ENCODE results near the gene SMIM35.
"Not testable (repeated sequence)": the region's sequence is repeated elsewhere in the genome, so short reads cannot be mapped to it uniquely, and the experiment has no call there.

The SMIM35 gene

DNA sequence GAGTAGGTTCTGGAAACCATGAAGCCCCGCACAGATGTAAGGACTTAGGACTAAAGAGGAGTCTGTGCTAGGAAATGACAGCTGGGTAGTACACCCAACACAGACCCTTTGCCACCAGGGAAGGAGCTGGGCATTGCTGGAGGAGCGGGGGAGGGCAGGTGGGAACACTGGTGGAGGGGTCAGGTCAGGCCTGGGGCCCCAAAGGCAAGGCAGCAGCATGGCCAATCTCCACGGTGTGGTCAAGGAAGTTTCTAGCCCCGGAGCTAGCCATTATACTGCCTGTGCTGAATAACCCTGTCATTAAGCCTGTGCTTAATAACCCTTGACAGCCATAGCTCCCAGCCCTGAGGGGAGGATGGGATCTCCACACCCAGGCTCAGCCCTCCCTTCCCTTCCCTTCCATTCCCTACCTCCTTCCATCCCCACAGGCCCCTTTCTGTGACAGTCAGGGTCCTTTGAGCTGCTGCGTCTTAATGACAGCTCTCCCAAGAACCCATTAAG lies 7.8 kb downstream of the SMIM35 start:
- DNase-seq = no peak

DNA sequence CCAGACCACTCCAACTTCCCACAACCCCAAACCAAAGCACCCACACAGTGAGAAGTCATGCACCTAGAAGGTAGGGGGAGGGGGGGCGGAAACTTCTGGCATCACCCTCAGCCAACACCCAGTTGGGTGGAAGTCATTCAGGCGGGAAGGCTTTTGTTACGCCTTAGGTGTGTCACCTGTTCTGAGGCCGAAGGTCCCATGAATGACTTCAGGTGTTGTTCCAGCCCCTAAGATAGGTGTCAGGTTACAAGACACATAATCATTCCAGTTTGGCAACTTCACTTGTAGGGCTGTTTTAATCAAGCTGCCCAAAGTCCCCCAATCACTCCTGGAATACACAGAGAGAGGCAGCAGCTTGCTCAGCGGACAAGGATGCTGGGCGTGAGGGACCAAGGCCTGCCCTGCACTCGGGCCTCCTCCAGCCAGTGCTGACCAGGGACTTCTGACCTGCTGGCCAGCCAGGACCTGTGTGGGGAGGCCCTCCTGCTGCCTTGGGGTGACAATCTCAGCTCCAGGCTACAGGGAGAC lies 9.9 kb downstream of the SMIM35 start, which contains the start of gene TMPRSS4:
TMPRSS4 (plus strand) TSS at position 325 of the 528 bp plus-strand sequence. CDS start 225 bp downstream, outside the sequence.
- DNase-seq = no peak

DNA sequence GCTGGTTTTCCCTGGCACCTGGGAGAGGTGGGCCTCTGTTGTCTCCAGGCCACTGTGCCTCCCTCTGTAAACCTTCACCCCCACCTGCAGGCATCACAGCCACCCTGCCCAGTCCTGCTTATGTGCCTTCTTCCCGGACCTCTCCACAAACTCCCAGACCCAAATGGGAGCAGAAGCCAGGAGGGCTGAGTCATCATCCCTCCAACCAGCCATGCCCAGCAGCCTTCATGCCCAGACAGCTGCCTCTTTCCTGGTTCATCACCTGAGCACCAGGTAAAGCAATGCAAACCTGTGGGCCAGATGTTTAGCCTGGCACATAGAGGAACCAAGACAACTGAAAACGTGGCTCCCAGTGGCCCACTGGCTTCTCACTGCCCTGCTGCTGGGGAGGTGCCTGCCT lies 12.0 kb downstream of the SMIM35 start:
- no peak for DNase-seq

DNA sequence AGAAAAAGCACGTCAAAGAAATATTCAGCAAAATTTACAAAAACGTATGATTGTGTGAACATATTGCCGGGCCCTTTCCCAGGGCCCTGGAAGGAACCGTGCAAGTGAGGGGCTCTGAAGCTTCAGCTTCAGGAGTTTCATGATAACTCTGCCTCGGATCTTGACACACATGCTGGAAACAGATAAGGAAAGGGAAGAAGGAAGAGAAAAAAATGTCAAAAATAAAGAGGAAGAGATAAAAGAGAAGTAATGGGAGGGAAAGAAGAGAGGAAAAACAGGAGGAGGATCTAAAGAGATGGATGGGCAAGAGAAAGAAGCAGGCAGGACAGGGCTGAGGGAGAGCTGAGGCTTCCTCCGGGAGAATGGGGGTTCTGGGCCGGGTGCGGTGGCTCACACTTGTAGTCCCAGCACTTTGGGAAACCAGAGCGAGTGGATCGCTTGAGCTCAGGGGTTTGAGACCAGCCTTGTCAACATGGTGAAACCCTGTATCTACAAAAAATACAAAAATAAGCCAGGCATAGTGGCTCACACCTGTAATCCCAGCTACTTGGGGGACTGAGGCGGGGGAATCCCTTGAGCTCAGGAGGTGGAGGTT lies 12.6 kb downstream of the SMIM35 start:
- DNase-seq = no peak

DNA sequence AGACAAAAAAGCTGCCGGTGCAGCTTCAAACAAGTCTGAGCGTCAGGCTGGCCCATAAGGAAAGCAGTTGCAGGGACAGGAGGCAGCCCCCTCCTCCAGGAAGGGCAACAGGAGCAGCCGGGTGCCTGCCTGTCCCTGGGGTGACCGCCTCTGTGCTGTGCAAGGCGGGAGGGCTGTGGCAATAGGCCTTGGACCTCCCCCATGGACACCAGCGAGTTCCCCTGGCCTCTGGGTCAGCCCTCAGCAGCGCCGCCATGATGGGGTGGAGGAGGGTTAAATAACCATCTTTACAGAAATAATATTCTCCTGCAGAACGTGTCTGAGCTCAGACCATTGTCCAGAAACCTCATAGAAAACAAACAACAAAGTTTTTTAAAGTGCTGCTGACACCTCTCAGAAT lies 13.2 kb downstream of the SMIM35 start:
- no peak for DNase-seq

DNA sequence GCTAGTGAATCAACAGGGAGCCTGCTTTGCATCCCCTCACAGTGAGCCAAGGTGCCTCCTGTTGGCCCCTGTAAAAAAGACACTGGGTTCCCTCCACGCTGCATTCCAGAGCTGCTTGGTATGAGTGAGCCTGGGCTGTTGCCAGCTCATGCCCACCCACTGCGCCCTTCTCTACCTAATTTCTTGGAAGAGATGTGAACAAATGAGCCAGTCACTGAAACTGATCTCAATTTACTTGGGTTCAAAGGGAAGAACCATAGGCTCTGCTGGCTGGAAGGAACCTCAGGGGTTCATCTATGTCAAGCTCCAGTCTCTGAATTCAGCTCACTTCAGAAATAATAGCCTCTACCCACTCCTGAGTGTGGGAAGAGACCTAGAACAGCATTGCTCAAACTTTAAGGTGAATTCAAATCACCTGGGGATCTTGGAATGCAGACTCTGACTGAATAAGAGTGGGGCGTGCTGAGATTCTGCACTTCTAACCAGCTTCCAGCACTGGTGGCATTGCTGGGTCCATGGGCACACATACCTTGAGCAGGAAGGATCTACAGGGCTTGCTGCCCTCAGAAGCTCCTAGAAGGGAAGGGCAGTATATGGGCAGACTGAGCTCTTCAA lies 15.2 kb downstream of the SMIM35 start:
- DNase-seq = no peak

DNA sequence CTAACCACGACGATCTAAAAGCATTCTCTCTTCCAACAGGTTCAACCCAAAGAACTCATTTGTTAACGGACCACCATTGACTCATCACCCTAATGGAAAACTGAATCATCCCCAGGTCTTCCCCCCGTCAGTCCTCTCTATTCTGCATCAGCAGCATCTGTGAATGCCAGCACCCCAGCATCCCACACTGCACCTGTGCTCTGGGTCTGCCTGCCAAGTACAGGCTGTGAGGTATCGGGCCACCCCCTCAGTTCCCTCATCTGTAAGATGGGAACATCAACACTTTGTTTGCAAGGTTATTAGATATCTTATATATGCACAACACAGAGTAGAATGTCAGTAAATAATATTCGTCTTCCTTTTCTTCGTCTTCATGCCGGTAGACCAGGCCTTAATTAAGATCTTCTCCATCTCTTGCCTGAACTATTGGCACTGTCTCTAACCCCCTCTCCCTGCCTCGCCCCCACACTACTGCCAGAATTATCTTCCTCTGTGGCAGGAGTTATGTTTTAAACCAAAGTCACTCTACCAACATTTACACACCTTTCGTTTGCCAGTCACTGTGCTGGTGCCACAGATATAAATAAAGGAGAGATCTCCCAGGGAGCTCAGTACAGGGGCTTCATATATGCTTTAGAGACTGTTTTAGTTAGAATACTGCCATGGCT lies 17.7 kb downstream of the SMIM35 start:
- no peak for DNase-seq

DNA sequence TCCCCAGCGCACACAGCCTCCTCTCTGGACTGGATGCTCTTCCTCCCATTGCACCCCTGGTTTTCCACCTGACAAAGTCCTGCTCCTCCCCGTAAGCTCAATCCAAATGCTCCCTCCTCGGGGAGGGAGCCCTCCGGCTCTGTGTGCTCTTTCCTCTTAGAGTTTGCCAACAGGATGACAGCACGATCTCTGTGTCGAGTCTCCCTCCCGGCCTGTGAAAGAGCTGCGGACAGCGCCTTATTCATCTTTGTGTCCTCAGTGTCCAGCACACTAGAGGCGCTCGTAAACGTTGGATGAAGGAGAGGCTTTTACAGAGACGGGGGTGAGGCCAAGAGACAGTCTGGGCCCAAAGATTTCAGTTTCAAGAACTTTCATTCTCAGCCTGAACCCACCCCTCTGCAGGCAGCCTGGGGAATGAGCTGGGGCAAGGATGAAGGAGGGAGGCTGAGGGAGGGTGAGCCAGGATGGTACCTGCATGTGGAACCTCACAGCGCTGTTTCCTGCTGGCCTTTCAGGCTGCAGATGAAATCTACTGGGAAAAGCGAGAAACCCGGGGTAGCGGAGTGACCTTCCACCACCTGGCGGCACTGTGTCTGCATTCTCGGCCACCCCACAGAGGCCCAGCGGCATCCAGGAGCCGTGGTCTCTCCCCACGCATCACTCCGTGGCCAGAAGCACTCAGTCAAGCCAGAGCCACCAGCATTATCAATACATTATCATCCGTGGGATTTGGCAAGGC lies 18.4 kb downstream of the SMIM35 start:
- no peak for DNase-seq

DNA sequence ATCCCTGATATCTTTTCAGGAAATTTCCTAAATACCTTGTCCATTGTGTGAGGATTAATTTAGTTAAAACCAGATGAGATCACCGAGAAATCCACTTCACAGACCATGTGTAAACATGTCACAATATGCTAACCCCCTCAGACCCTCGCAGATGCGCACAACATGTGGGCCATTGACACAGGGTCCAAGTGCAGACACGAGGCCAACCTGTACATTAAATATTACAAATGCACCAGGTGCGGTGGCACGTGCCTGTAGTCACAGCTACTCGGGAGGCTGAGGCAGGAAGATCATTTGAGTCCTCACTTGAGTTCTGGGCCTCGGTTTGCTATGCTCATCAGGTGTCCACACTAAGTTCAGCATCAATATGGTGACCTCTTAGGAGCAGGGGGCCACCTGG lies 19.8 kb downstream of the SMIM35 start:
- no peak for DNase-seq

DNA sequence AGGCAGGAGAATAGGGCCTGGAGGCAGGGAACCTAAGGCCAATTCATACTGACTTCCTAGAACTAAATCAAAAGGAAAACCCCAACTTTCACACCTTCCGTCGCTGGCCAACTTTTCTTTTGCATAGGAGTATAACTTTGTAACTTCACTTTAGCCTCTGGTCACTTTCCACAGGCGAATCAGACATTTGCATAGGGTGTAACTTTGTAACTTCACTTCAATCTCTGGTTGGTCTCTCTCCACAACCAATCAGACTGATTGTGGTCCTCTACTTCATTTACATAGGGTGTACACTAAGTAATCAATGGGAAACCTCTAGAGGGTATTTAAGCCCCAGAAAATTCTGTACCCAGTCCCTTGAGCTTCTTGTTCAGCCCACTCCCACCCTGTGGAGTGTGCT lies 21.4 kb downstream of the SMIM35 start:
- DNase-seq = no peak

DNA sequence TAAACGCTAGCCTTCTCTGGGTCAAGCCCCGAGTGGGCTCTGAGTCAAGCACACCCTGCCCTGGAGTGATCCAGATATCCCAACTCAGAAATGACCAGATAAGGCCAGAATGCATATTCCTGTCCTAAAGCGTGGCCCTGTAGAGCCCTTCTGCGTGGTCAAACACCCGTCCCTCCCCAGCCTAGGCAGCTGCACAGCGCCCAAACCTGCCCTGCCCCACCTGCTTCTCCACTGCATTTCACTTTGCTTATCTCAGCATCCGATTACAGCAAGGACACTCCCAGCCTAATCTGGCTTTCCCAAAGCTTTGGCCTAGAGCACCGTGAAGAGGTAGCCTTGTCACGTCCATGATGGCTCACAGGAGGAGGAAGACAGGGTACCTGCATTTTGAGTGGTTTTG lies 21.8 kb downstream of the SMIM35 start:
- no peak for DNase-seq

DNA sequence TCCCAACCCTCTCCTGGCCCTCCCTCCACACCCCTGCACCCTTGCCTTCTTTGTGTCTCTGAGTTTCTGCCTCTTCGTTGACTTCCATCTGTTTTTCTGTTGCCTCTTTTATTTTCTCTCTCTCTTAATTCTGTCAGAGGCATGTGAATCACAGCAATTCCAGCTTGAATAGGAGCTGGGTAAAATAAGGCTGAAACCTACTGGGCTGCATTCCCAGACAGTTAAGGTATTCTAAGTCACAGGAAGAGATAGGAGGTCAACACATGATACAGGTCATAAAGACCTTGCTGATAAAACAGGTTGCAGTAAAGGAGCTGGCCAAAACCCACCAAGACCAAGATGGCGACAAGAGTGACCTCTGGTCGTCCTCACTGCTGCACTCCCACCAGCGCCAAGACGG lies 24.1 kb downstream of the SMIM35 start:
- DNase-seq = not testable (repeated sequence)

DNA sequence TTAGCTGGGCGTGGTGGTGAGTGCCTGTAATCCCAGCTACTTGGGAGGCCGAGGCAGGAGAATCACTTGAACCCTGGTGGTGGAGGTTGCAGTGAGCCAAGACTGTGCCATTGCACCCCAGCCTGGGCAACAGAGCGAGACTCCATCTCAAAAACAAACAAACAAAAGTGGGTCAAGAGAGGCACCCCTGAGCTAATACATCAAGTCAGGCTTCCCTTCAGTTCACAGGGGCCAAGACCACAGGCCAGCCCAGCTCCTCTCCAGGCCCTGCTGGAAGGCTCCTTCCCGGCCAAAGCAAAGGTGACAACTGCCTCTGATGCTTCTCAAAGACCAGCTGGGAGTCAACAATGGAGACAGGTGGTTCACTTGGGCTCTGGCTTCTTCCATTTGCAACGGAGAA lies 24.6 kb downstream of the SMIM35 start:
- not testable (repeated sequence) for DNase-seq

DNA sequence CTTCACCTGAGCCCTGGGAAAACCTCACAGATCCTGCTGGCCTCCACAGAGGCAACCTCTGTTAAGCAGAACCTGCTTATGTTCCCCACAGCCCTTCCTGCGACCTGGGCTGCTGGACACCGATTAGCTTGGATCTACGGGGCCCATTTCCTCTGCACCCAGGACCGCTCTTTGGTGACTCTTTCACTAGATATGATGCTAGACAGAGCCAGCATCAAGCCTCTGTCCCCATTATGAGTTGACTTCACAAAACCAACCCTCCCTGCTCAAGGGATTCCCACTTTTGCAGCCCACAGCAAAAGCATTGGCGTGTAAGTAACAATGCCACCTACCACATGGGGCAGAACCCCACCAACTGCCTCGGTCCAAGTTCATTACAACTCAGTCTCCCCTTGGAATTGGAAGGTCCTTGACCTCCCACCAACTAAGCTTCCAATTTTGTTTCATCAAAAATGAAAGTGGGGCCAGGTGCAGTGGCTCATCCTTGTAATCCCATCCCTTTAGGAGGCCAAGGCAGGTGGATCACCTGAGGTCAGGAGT lies 25.1 kb downstream of the SMIM35 start:
- DNase-seq = no peak

DNA sequence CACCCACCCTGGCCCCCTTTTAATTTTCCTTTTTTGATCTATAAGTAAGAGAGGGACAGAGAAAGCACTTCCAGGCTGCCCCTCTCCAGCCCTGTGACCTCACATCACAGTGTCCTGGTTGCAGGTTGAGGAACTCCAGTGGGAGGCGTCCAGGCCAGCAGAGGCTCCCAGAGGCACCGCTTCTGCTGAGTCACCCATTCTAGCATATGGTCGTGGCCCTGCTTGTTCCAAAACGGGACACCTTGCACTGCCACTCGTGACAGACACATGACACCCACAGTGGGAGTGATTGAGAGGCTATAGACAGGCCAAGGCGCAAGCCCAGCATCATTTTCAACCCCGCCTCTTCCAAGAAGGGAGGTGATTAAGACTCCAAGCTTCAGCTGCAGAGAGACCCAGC lies 25.9 kb downstream of the SMIM35 start:
- no peak for DNase-seq

DNA sequence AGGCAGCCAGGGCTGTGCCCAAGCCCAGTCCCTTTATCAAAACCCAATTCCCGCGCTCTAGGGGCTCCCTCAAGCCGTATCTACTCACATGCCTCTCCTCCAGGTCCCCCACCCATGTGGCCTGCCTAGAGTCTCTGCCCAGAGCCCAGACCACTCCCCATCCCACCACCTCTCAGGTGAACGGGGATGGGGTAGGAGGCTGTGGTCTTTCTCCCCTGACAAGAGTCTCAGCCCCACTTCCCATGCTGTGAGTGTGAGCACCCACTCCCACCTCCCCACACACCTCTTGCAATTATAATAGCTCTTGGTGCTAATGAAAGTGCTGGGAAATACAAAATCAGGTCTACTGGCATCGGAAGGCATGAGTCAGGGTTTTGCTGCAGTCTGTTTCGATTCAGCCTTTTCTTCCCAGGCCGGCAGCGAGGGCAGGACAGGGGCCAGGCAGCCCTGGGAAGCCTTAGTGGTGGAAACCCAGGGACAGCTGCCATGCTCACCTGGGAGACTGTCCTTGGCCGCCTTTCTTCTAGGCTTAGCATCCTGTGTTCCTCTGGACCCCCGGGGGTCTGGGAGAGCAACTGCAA lies 26.6 kb downstream of the SMIM35 start:
- DNase-seq = no peak

DNA sequence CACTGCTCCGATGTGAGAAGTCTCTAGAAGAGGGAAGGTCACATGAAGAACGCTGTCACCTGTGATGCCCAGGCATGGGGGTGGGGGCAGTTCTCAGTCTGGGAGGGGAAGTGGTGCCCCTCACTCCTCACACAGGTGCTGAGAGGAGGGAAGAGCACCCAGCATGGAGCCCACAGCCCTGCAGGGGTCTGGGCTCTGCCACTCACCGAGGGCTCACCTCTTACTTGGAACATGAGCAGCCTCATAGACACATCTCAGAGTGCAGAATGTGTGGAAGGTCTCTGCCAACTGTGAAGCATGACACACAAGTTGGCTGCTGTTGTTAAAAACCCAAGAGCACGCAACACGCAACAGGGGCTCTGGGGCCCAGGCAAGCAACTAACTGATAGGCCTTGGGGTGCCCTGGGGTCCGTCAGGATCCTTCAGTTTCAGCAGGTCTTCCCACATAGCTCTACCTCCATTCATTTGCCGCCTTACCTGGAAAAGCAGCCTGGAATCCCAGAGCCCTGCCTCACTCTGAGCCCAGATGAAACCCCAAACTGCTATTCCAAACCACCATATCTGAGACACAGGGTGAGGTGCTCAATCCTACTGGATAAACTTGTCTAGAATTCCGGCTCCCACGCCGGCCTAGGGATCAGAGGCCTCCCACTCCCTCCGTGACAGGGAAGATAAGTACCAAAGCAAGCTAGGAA lies 27.4 kb downstream of the SMIM35 start:
- no peak for DNase-seq

DNA sequence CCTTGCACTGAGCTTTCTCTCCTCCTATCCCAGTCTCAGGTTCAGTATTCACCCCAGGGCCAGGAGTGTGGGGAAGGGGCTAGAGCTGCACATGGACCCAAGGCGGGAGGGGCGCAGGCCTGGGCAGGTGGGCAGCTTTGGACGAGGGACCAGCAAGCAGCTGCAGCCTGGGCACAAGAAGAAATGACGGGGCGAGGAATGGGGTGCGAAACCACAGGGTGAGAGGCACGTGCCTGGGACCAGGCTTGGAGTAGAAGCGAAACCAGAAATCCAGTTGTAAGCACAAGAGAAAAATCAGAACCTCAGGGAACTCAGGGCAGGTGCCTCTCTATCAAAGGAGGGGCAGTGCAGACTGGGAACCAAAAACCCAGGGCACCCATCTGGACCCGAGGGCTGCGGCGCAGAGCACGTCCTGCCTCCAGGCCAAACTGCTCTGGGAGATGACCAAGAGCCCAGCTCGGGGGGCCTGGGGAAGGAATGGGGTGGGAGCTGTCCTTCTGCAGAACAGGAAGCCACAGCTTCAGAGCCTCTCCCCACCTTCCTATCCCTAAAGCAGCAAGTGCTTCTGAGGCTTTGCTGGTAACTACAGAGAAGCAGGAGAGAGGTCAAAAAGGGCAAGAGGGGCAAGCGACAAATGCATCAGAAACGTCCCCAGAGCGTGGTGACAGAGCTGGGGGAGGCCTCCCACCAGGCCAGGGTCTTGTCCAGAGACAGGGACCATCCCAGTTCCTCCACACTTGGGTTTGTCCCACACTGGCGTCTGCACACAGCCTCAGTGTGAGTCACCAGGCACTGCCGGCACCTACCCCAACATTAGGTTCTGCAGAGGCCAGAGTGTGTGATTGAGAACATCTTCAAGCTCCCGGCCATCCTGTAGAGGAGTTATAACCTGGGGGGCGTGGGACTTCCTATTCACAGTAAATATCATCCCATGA lies 28.2 kb downstream of the SMIM35 start:
- no peak for DNase-seq

DNA sequence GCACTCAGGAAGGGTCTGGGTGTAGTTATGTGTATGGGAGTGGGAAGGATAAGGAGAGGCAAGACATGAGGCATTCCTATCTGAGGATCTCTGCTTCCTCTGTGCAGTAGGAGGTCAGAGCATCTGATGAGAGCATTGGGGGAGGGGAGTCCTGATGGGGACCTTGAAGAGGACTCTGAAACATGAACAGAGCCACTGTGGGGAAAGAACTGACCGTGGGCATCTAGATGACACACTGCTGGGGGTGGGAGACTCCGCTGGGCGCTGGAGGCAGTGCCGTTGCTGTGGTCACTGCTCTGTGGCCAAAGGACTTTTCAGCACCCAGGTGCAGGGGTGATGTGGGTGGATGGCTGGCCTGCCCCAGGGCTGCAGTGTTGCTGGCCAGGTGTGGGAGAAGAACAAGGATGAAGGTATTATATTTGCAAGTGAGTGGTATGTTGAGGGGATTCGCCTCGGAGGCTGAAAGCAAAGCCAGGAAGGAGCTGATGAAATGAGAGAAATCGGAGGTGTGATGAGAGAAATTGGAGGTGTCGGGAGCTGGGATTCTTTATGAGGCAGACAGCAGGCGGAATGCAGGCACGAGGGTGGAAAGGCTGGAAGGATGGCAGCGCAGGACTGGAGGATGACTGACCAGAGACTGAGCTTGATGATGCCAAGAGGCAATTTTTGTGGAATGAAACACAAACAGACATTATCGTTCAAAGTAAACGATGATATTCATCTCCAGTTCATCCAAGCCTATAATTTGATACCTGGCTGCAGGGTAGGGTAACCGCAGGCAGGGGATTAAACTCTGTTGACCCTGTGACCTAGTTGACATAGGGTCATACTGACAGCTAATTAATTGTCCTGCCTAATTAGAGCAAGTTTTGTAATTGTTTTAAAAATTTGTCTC lies 29.3 kb downstream of the SMIM35 start:
- no peak for DNase-seq

DNA sequence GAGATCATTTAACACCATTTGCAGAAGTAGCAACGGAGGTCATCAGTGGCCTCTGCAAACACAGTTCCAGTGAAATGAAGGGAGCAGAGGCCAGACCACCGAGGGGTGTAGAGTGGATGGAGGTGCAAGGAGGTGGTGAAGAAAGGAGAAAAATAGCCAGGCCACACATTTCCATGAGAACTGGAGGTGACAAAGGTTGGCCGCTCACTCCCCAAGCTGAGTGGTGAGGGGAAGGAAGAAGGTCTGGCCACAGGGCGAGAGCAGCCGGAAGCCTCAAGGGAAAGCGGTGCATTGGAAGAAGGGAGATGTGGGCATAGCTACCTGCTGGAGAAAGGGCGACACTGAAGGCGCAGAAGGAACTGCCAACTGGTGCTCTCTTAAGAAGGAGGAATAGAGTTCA lies 30.0 kb downstream of the SMIM35 start:
- DNase-seq = no peak
